Measurements from ENCODE around the gene SLC66A2. TPM values are rescaled to one million over a fixed set of nuclear protein-coding genes. Genes with fewer than 3 reads are reported as not detected.

SLC66A2 gene
- total RNA-seq, 1 donor from 2014 or later, result 28.1 TPM

GRCh38 chr18:79852561-79853302, 98.7 kb downstream of the SLC66A2 start:
- TF ChIP-seq CTCF (conservative IDR thresholded peaks at IDR 0.05; ENCODE audit: low read depth, low read length), result no peak
- DNase-seq (ENCODE audit: low read depth), result no peak
- H3K4me3 ChIP-seq (ENCODE audit: low read depth, low read length), result no peak overlapping the region

Other genes starting within 250 kb of the SLC66A2 start
- not detected in 2 replicates for gene KCNG2, start 153.7 kb downstream of the SLC66A2 start, total RNA-seq
- gene HSBP1L1, start 13.0 kb upstream of the SLC66A2 start, total RNA-seq, result 35.5 and 44.7 TPM in 2 replicates
- gene TXNL4A, start 36.9 kb upstream of the SLC66A2 start, total RNA-seq, result 84.7 and 97.9 TPM in 2 replicates
- 41.5 and 65.2 TPM in 2 replicates for gene RBFA, start 82.8 kb upstream of the SLC66A2 start, total RNA-seq
- 19.4 and 22.7 TPM in 2 replicates for gene ADNP2, start 157.6 kb upstream of the SLC66A2 start, total RNA-seq

All from epithelial cell of proximal tubule (primary cell).